Stimulated activated CD8-positive, alpha-beta memory T cell treated with anti-CD3 and anti-CD28 coated beads, Interleukin-7, amount 100 ng/mL, for 4 hours (primary cell): ENCODE data around the gene ALDH16A1.

Experiments
- DNase-seq, 2 donors: peaks; one replicate each; pipeline ENCODE4 v3.0.0-alpha.2; 2020; ENCODE audit warnings: low read depth in 2 of 2

The ALDH16A1 gene

GRCh38 chr19:49453013-49453756 is at the start of gene ALDH16A1:
ALDH16A1 (plus strand) TSS chr19:49453225; CDS start chr19:49453332, 107 bp downstream.
- peak; percentile 95 to 97 for DNase-seq

- DNase-seq = no peak
These were observed 49.4 kb upstream of the ALDH16A1 start for GRCh38 chr19:49403404-49404187.

- no peak for DNase-seq
These were observed 45.9 kb upstream of the ALDH16A1 start for GRCh38 chr19:49407079-49407478.

- no peak for DNase-seq
These were observed 45.5 kb upstream of the ALDH16A1 start for GRCh38 chr19:49407482-49408015.

- no peak for DNase-seq
These were observed 44.1 kb upstream of the ALDH16A1 start for GRCh38 chr19:49408816-49409440.

- no peak for DNase-seq
These were observed 43.5 kb upstream of the ALDH16A1 start for GRCh38 chr19:49409441-49410029.

- no peak for DNase-seq
These were observed 41.2 kb upstream of the ALDH16A1 start for GRCh38 chr19:49411681-49412326.

GRCh38 chr19:49413348-49413747 is 39.7 kb upstream of the ALDH16A1 start:
- no peak for DNase-seq

- DNase-seq = no peak
These were observed 38.8 kb upstream of the ALDH16A1 start for GRCh38 chr19:49414256-49414655.

- no peak for DNase-seq
These were observed 37.8 kb upstream of the ALDH16A1 start for GRCh38 chr19:49415102-49415809.

GRCh38 chr19:49415810-49416200 is 37.2 kb upstream of the ALDH16A1 start:
- DNase-seq = no peak

- no peak for DNase-seq
These were observed 35.9 kb upstream of the ALDH16A1 start for GRCh38 chr19:49417088-49417487.

- no peak for DNase-seq
These were observed 34.5 kb upstream of the ALDH16A1 start for GRCh38 chr19:49418511-49418910.

GRCh38 chr19:49419173-49419572 is 33.9 kb upstream of the ALDH16A1 start:
- no peak for DNase-seq

- DNase-seq = no peak
These were observed 32.8 kb upstream of the ALDH16A1 start for GRCh38 chr19:49420227-49420626.

- no peak for DNase-seq
These were observed 31.8 kb upstream of the ALDH16A1 start for GRCh38 chr19:49421039-49421877.

- no peak for DNase-seq
These were observed 31.2 kb upstream of the ALDH16A1 start for GRCh38 chr19:49421878-49422202.

- no peak for DNase-seq
These were observed 30.5 kb upstream of the ALDH16A1 start for GRCh38 chr19:49422407-49423070.
